CD4-positive, alpha-beta T cell (primary cell): ENCODE data around the gene OLFML2B. TPM values are rescaled to one million over a fixed set of nuclear protein-coding genes. Genes with fewer than 3 reads are reported as not detected.

ENCODE experiments used
- ATAC-seq: fragments of 200-7000 bp; cut with Tn5 transposase; one replicate; pipeline ENCODE4 v1.10.0; 2022; ENCODE audit warnings: mild to moderate bottlenecking; ENCODE audit not compliant: poor library complexity
- CTCF ChIA-PET: fragments of 350-600 bp; sonication (Branson Sonifier 250); formaldehyde crosslinking; loops from one replicate; lab custom pipeline; 2021; ENCODE audit warnings: antibody characterized with exemption, inconsistent platforms; lab: Charles Lee
- POLR2A ChIA-PET: fragments of 350-600 bp; sonication (Branson Sonifier 250); formaldehyde crosslinking; loops from one replicate; lab custom pipeline; 2021; ENCODE audit warnings: antibody characterized with exemption, inconsistent platforms; lab: Charles Lee
- DNase-seq, 14 experiments: peaks; one replicate each; pipeline ENCODE4 v3.0.0-alpha.2; 2013 to 2020; ENCODE audit warnings: mixed read lengths in 2 of 14
- H3K27ac ChIP-seq, 2 donors: one replicate each; pipeline versions ENCODE4 v1.5.1 to v1.7.0; 2013; ENCODE audit warnings: low read length in 2 of 2, low read depth in 1 of 2, mild to moderate bottlenecking in 1 of 2
- H3K27me3 ChIP-seq, 2 experiments: 1 replicate in 1 of 2; 2 replicates in 1 of 2; pipeline versions ENCODE4 v1.6.1 to v1.7.0; 2013; ENCODE audit warnings: low read length in 2 of 2, control low read depth in 1 of 2, mild to moderate bottlenecking in 1 of 2, moderate library complexity in 1 of 2; ENCODE audit not compliant: insufficient read depth in 2 of 2, control insufficient read depth in 1 of 2
- H3K36me3 ChIP-seq: one replicate; pipeline ENCODE4 v1.6.1; 2013; ENCODE audit warnings: low read length, control low read depth; ENCODE audit not compliant: insufficient read depth
- H3K4me1 ChIP-seq: one replicate; pipeline ENCODE4 v1.6.1; 2013; ENCODE audit warnings: low read length, control low read depth; ENCODE audit not compliant: insufficient read depth
- H3K4me3 ChIP-seq: one replicate; pipeline ENCODE4 v1.5.1; 2013; ENCODE audit warnings: mild to moderate bottlenecking, low read length, moderate library complexity
- H3K9me3 ChIP-seq, 2 experiments: 1 replicate in 1 of 2; 2 replicates in 1 of 2; pipeline versions ENCODE4 v1.6.1 to v1.7.0; 2013; ENCODE audit warnings: low read length in 2 of 2, mild to moderate bottlenecking in 2 of 2, control low read depth in 1 of 2, moderate library complexity in 1 of 2; ENCODE audit not compliant: control insufficient read depth in 1 of 2, insufficient read depth in 1 of 2
- H3K27ac Mint-ChIP-seq: one replicate; pipeline ENCODE4 v1.8.0; 2020; ENCODE audit warnings: mixed read lengths
- H3K27me3 Mint-ChIP-seq: one replicate; pipeline ENCODE4 v1.8.0; 2021; ENCODE audit warnings: mixed read lengths
- H3K36me3 Mint-ChIP-seq: one replicate; pipeline ENCODE4 v1.8.0; 2021; ENCODE audit warnings: low read depth, mixed read lengths
- H3K4me1 Mint-ChIP-seq: one replicate; pipeline ENCODE4 v1.8.0; 2021; ENCODE audit warnings: low read depth, mixed read lengths
- H3K4me3 Mint-ChIP-seq: one replicate; pipeline ENCODE4 v1.8.0; 2020; ENCODE audit warnings: mild to moderate bottlenecking, mixed read lengths
- H3K9me3 Mint-ChIP-seq: one replicate; pipeline ENCODE4 v1.8.0; 2020; ENCODE audit warnings: mixed read lengths
- intact Hi-C, 2 experiments: fragments of 100-400 bp; cut with DNase I in 1 of 2; cut with micrococcal nuclease in 1 of 2; formaldehyde crosslinking; loops; one replicate each; pipeline versions ENCODE4 v1.15.1 to v1.9.0; 2023 to 2025; cut with DNase I, micrococcal nuclease
- total RNA-seq, 174 experiments: library from RNA in 2 of 174; stranded (reverse) in 2 of 174; gene quantifications; one replicate each; pipeline ENCODE4 v1.2.3 and lab custom pipeline; 2021 to 2026
- TF ChIP-seq, protein P1 (sequence below): fragments of 200-600 bp; IDR thresholded peaks from one replicate; pipeline ENCODE4 v1.8.0; 2022; ENCODE audit warnings: antibody characterized with exemption, mild to moderate bottlenecking

Gene OLFML2B
- total RNA-seq, 2 experiments from 2014 or later, result 0.08 TPM; not detected in 1

GRCh38 chr1:162023181-162023546 lies 505 bp downstream of the OLFML2B start:
- Mint-ChIP-seq H3K27me3 (peaks cover 35% of the 10 kb centered on the region), H3K27ac (no peak overlapping the region), H3K36me3 (no peaks in the 10 kb centered on the region), H3K9me3 (no peaks in the 10 kb centered on the region), H3K4me3 (peak overlapping the region; percentile 95), H3K4me1 (peaks cover 7% of the 10 kb centered on the region)
- intact Hi-C loops, result loop anchor here in 1 of 2 experiments (5.0 kb wide), 1 partner anchor 231 kb away; no protein-coding TSS in a partner anchor
- POLR2A ChIA-PET, result interaction anchor here (1.1 to 1.8 kb wide), 5 partner anchors 88 to 249 kb away, joined by 3 to 10 read pairs (median 4); no protein-coding TSS in a partner anchor
- TF ChIP-seq, protein P1, sequence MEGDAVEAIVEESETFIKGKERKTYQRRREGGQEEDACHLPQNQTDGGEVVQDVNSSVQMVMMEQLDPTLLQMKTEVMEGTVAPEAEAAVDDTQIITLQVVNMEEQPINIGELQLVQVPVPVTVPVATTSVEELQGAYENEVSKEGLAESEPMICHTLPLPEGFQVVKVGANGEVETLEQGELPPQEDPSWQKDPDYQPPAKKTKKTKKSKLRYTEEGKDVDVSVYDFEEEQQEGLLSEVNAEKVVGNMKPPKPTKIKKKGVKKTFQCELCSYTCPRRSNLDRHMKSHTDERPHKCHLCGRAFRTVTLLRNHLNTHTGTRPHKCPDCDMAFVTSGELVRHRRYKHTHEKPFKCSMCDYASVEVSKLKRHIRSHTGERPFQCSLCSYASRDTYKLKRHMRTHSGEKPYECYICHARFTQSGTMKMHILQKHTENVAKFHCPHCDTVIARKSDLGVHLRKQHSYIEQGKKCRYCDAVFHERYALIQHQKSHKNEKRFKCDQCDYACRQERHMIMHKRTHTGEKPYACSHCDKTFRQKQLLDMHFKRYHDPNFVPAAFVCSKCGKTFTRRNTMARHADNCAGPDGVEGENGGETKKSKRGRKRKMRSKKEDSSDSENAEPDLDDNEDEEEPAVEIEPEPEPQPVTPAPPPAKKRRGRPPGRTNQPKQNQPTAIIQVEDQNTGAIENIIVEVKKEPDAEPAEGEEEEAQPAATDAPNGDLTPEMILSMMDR, result no peak
- no peak for ATAC-seq
- Histone ChIP-seq H3K4me1 (peaks cover 13% of the 10 kb centered on the region), H3K9me3 (no peaks in the 10 kb centered on the region), H3K36me3 (no peaks in the 10 kb centered on the region), H3K27ac (no peak overlapping the region), H3K4me3 (peak overlapping the region; percentile 68), H3K27me3 (peaks cover 7 to 18% of the 10 kb centered on the region in 2 experiments)
- CTCF ChIA-PET, result no interaction called here
- DNase-seq, result no peak

- no peak for ATAC-seq
Measured at GRCh38 chr1:162022626-162023025, 1.0 kb downstream of the OLFML2B start.

GRCh38 chr1:162021124-162021523 lies 2.5 kb downstream of the OLFML2B start:
- H3K4me3 Mint-ChIP-seq, result no peak overlapping the region
- H3K27me3 ChIP-seq, result peaks cover 7 to 14% of the 10 kb centered on the region in 2 experiments
- no peak for ATAC-seq
- intact Hi-C loops, result loop anchor here in 1 of 2 experiments (5.0 kb wide), 1 partner anchor 229 kb away; no protein-coding TSS in a partner anchor
- ChIA-PET CTCF (no interaction called here), POLR2A (no interaction called here)
- H3K27ac ChIP-seq, result no peak overlapping the region
- H3K4me3 ChIP-seq, result no peak overlapping the region
- peaks cover 7% of the 10 kb centered on the region for H3K4me1 Mint-ChIP-seq
- H3K9me3 Mint-ChIP-seq, result no peaks in the 10 kb centered on the region
- no peaks in the 10 kb centered on the region for H3K36me3 ChIP-seq
- H3K9me3 ChIP-seq, result no peaks in the 10 kb centered on the region
- TF ChIP-seq, protein P1, result no peak
- H3K27ac Mint-ChIP-seq, result no peak overlapping the region
- no peak for DNase-seq
- no peaks in the 10 kb centered on the region for H3K36me3 Mint-ChIP-seq
- H3K27me3 Mint-ChIP-seq, result peaks cover 16% of the 10 kb centered on the region
- H3K4me1 ChIP-seq, result peaks cover 13% of the 10 kb centered on the region

More at GRCh38 chr1:162022626-162023025, 1.0 kb downstream of the OLFML2B start:
- peaks cover 7% of the 10 kb centered on the region for H3K4me1 Mint-ChIP-seq
- CTCF ChIA-PET, result no interaction called here
- POLR2A ChIA-PET, result interaction anchor here (1.4 kb wide), 1 partner anchor 163 kb away, joined by 4 read pairs; no protein-coding TSS in a partner anchor
- H3K9me3 Mint-ChIP-seq, result no peaks in the 10 kb centered on the region
- H3K36me3 Mint-ChIP-seq, result no peaks in the 10 kb centered on the region
- Histone ChIP-seq H3K36me3 (no peaks in the 10 kb centered on the region), H3K4me3 (no peak overlapping the region), H3K4me1 (peaks cover 13% of the 10 kb centered on the region), H3K27me3 (peaks cover 7 to 18% of the 10 kb centered on the region in 2 experiments), H3K9me3 (no peaks in the 10 kb centered on the region), H3K27ac (no peak overlapping the region)
- TF ChIP-seq, protein P1, result no peak
- H3K27me3 Mint-ChIP-seq, result peaks cover 30% of the 10 kb centered on the region
- intact Hi-C loops, result loop anchor here in 1 of 2 experiments (5.0 kb wide), 1 partner anchor 230 kb away; no protein-coding TSS in a partner anchor
- no peak overlapping the region for H3K27ac Mint-ChIP-seq
- peak overlapping the region; percentile 95 for H3K4me3 Mint-ChIP-seq
- DNase-seq, result no peak
